ENCODE measurements around the gene DLGAP1. TPM values are rescaled to one million over a fixed set of nuclear protein-coding genes. Genes with fewer than 3 reads are reported as not detected.

DLGAP1 gene
- total RNA-seq, 1 experiment from 2014 or later = 0.07 TPM

GRCh38 chr18:4360221-4360715, 94.8 kb downstream of the DLGAP1 start:
- Mint-ChIP-seq H3K4me1 (ENCODE audit: low read depth, unreplicated experiment) (peaks cover 7% of the 10 kb centered on the region), H3K27me3 (ENCODE audit: insufficient read depth, unreplicated experiment) (peaks cover 5% of the 10 kb centered on the region), H3K9me3 (ENCODE audit: unreplicated experiment) (peaks cover 24% of the 10 kb centered on the region), H3K36me3 (ENCODE audit: insufficient read depth, unreplicated experiment) (no peaks in the 10 kb centered on the region), H3K27ac (ENCODE audit: unreplicated experiment) (no peak overlapping the region), H3K4me3 (ENCODE audit: unreplicated experiment) (no peak overlapping the region)
- CTCF ChIA-PET = no interaction called here
- Histone ChIP-seq H3K36me3 (ENCODE audit: control insufficient read depth, insufficient read depth, low read length) (no peaks in the 10 kb centered on the region), H3K27me3 (replicated peaks; ENCODE audit: control insufficient read depth, insufficient read depth, low read length) (no peaks in the 10 kb centered on the region), H3K4me3 (ENCODE audit: low read depth, low read length) (no peak overlapping the region), H3K9me3 (no peaks in the 10 kb centered on the region), H3K4me1 (no peaks in the 10 kb centered on the region)
- no TSS peak for BruUV-seq (replicated peaks)
- no peak for DNase-seq
- POLR2A ChIA-PET = no interaction called here
- intact Hi-C loops (cut with micrococcal nuclease; ENCODE audit: unreplicated experiment) = no loop called here
- no peak for TF ChIP-seq CTCF (IDR thresholded peaks at IDR 0.05; ENCODE audit: insufficient read depth in 1 of 2, low read depth in 1 of 2, low read length in 1 of 2, severe bottlenecking in 1 of 2, unreplicated experiment in 1 of 2)

- no TSS peak for BruUV-seq (replicated peaks)
- H3K27me3 Mint-ChIP-seq (ENCODE audit: insufficient read depth, unreplicated experiment) = peaks cover 2% of the 10 kb centered on the region
- no peaks in the 10 kb centered on the region for H3K27me3 ChIP-seq (replicated peaks; ENCODE audit: control insufficient read depth, insufficient read depth, low read length)
- H3K27ac Mint-ChIP-seq (ENCODE audit: unreplicated experiment) = no peak overlapping the region
- no peak overlapping the region for H3K4me3 ChIP-seq (ENCODE audit: low read depth, low read length)
- DNase-seq = no peak
- no peaks in the 10 kb centered on the region for H3K9me3 ChIP-seq
- H3K9me3 Mint-ChIP-seq (ENCODE audit: unreplicated experiment) = peaks cover 15% of the 10 kb centered on the region
- POLR2A ChIA-PET = no interaction called here
- H3K36me3 ChIP-seq (ENCODE audit: control insufficient read depth, insufficient read depth, low read length) = no peaks in the 10 kb centered on the region
- no peaks in the 10 kb centered on the region for H3K36me3 Mint-ChIP-seq (ENCODE audit: insufficient read depth, unreplicated experiment)
- H3K4me3 Mint-ChIP-seq (ENCODE audit: unreplicated experiment) = no peak overlapping the region
- TF ChIP-seq CTCF (IDR thresholded peaks at IDR 0.05; ENCODE audit: insufficient read depth in 1 of 2, low read depth in 1 of 2, low read length in 1 of 2, severe bottlenecking in 1 of 2, unreplicated experiment in 1 of 2) = no peak
- CTCF ChIA-PET = no interaction called here
- no peaks in the 10 kb centered on the region for H3K4me1 ChIP-seq
- peaks cover 14% of the 10 kb centered on the region for H3K4me1 Mint-ChIP-seq (ENCODE audit: low read depth, unreplicated experiment)
- intact Hi-C loops (cut with micrococcal nuclease; ENCODE audit: unreplicated experiment) = no loop called here
These were observed 96.5 kb downstream of the DLGAP1 start for GRCh38 chr18:4358618-4359017.

- H3K4me1 Mint-ChIP-seq (ENCODE audit: low read depth, unreplicated experiment) = peaks cover 14% of the 10 kb centered on the region
These were observed 97.5 kb downstream of the DLGAP1 start for GRCh38 chr18:4357579-4357978.

More at GRCh38 chr18:4357579-4357978, 97.5 kb downstream of the DLGAP1 start:
- Mint-ChIP-seq H3K27me3 (ENCODE audit: insufficient read depth, unreplicated experiment) (peaks cover 5% of the 10 kb centered on the region), H3K27ac (ENCODE audit: unreplicated experiment) (no peak overlapping the region), H3K36me3 (ENCODE audit: insufficient read depth, unreplicated experiment) (no peaks in the 10 kb centered on the region), H3K9me3 (ENCODE audit: unreplicated experiment) (peaks cover 15% of the 10 kb centered on the region), H3K4me3 (ENCODE audit: unreplicated experiment) (no peak overlapping the region)
- no peaks in the 10 kb centered on the region for H3K27me3 ChIP-seq (replicated peaks; ENCODE audit: control insufficient read depth, insufficient read depth, low read length)
- CTCF ChIA-PET = no interaction called here
- BruUV-seq (replicated peaks) = no TSS peak
- POLR2A ChIA-PET = no interaction called here
- TF ChIP-seq CTCF (IDR thresholded peaks at IDR 0.05; ENCODE audit: insufficient read depth in 1 of 2, low read depth in 1 of 2, low read length in 1 of 2, severe bottlenecking in 1 of 2, unreplicated experiment in 1 of 2) = no peak
- DNase-seq = no peak
- H3K36me3 ChIP-seq (ENCODE audit: control insufficient read depth, insufficient read depth, low read length) = no peaks in the 10 kb centered on the region
- H3K4me3 ChIP-seq (ENCODE audit: low read depth, low read length) = no peak overlapping the region
- no peaks in the 10 kb centered on the region for H3K9me3 ChIP-seq
- intact Hi-C loops (cut with micrococcal nuclease; ENCODE audit: unreplicated experiment) = no loop called here
- H3K4me1 ChIP-seq = no peaks in the 10 kb centered on the region

All from Caco-2 (cell line).